ENCODE data around the gene ANLN.
"Not testable (repeated sequence)": the region's sequence is repeated elsewhere in the genome, so short reads cannot be mapped to it uniquely, and the experiment has no call there.

The ANLN gene

GRCh38 chr7:36379831-36380504 lies 9.7 kb upstream of the ANLN start:
- DNase-seq (ENCODE audit: low read depth) = no peak

GRCh38 chr7:36381056-36381455 lies 8.6 kb upstream of the ANLN start:
- DNase-seq (ENCODE audit: low read depth) = no peak

- not testable (repeated sequence) for DNase-seq (ENCODE audit: low read depth)
Measured at GRCh38 chr7:36383284-36383683, 6.4 kb upstream of the ANLN start.

GRCh38 chr7:36385646-36386045 lies 4.0 kb upstream of the ANLN start:
- not testable (repeated sequence) for DNase-seq (ENCODE audit: low read depth)

- no peak for DNase-seq (ENCODE audit: low read depth)
Measured at GRCh38 chr7:36387435-36388231, 2.0 kb upstream of the ANLN start.

GRCh38 chr7:36388423-36388822 lies 1.2 kb upstream of the ANLN start:
- DNase-seq (ENCODE audit: low read depth) = no peak

GRCh38 chr7:36390199-36391090 lies 783 bp downstream of the ANLN start:
- DNase-seq (ENCODE audit: low read depth) = no peak

GRCh38 chr7:36391436-36392198 lies 2.0 kb downstream of the ANLN start:
- DNase-seq (ENCODE audit: low read depth) = no peak

- DNase-seq (ENCODE audit: low read depth) = no peak
Measured at GRCh38 chr7:36393826-36394225, 4.2 kb downstream of the ANLN start.

- DNase-seq (ENCODE audit: low read depth) = no peak
Measured at GRCh38 chr7:36395171-36395894, 5.7 kb downstream of the ANLN start.

GRCh38 chr7:36396150-36396549 lies 6.5 kb downstream of the ANLN start:
- DNase-seq (ENCODE audit: low read depth) = no peak

- no peak for DNase-seq (ENCODE audit: low read depth)
Measured at GRCh38 chr7:36400036-36400435, 10.4 kb downstream of the ANLN start.

- DNase-seq (ENCODE audit: low read depth) = no peak
Measured at GRCh38 chr7:36400606-36401005, 10.9 kb downstream of the ANLN start.

- no peak for DNase-seq (ENCODE audit: low read depth)
Measured at GRCh38 chr7:36403452-36403851, 13.8 kb downstream of the ANLN start.

- DNase-seq (ENCODE audit: low read depth) = no peak
Measured at GRCh38 chr7:36404639-36405408, 15.2 kb downstream of the ANLN start.

GRCh38 chr7:36405409-36405803 lies 15.7 kb downstream of the ANLN start:
- no peak for DNase-seq (ENCODE audit: low read depth)

- no peak for DNase-seq (ENCODE audit: low read depth)
Measured at GRCh38 chr7:36406156-36406555, 16.5 kb downstream of the ANLN start.

- no peak for DNase-seq (ENCODE audit: low read depth)
Measured at GRCh38 chr7:36407636-36408550, 18.2 kb downstream of the ANLN start.

GRCh38 chr7:36408589-36408988 lies 18.9 kb downstream of the ANLN start:
- DNase-seq (ENCODE audit: low read depth) = no peak
